HG03280 (cell line): ENCODE measurements around the gene TUBGCP6.

Experiments used
- ATAC-seq: cut with Tn5 transposase; IDR thresholded peaks from one replicate; pipeline ENCODE4 v1.9.1; 2021; ENCODE audit warnings: mild to moderate bottlenecking, moderate library complexity; ENCODE audit not compliant: unreplicated experiment

Gene TUBGCP6

GRCh38 chr22:50244420-50245213, at the start of gene TUBGCP6:
Gene TUBGCP6, minus strand, starts transcription at chr22:50245023. Its CDS starts 564 bp downstream, at chr22:50244459.
- ATAC-seq, result peak; percentile 69

GRCh38 chr22:50294319-50294656, 49.5 kb upstream of the TUBGCP6 start:
- no peak for ATAC-seq

GRCh38 chr22:50293441-50294318, 48.9 kb upstream of the TUBGCP6 start:
- ATAC-seq, result no peak

- no peak for ATAC-seq
Observed at GRCh38 chr22:50292643-50293440, 48.0 kb upstream of the TUBGCP6 start.

GRCh38 chr22:50289942-50290630, 45.3 kb upstream of the TUBGCP6 start:
- ATAC-seq, result no peak

GRCh38 chr22:50289151-50289941, 44.5 kb upstream of the TUBGCP6 start:
- no peak for ATAC-seq

GRCh38 chr22:50287731-50288130, 42.9 kb upstream of the TUBGCP6 start:
- no peak for ATAC-seq

- ATAC-seq, result no peak
Observed at GRCh38 chr22:50286701-50287318, 42.0 kb upstream of the TUBGCP6 start.

GRCh38 chr22:50286275-50286674, 41.5 kb upstream of the TUBGCP6 start:
- ATAC-seq, result no peak

GRCh38 chr22:50285568-50286229, 40.9 kb upstream of the TUBGCP6 start:
- ATAC-seq, result no peak

- ATAC-seq, result no peak
Observed at GRCh38 chr22:50284479-50284878, 39.7 kb upstream of the TUBGCP6 start.

- no peak for ATAC-seq
Observed at GRCh38 chr22:50283821-50284220, 39.0 kb upstream of the TUBGCP6 start.

- ATAC-seq, result no peak
Observed at GRCh38 chr22:50282361-50283155, 37.7 kb upstream of the TUBGCP6 start.

- ATAC-seq, result no peak
Observed at GRCh38 chr22:50281957-50282356, 37.1 kb upstream of the TUBGCP6 start.

GRCh38 chr22:50281384-50281760, 36.5 kb upstream of the TUBGCP6 start:
- no peak for ATAC-seq

- no peak for ATAC-seq
Observed at GRCh38 chr22:50280708-50281383, 36.0 kb upstream of the TUBGCP6 start.

- ATAC-seq, result no peak
Observed at GRCh38 chr22:50280022-50280707, 35.3 kb upstream of the TUBGCP6 start.
